IPS-NIHi7 (cell line): ENCODE measurements around the gene GK.
"Not testable (repeated sequence)": the region's sequence is repeated elsewhere in the genome, so short reads cannot be mapped to it uniquely, and the experiment has no call there.

Experiments
- DNase-seq: peaks from one replicate; pipeline ENCODE4 v3.0.0; 2012; ENCODE audit warnings: mixed read lengths; ENCODE audit errors: extremely low spot score

The GK gene

GRCh38 chrX:30654386-30654785 lies 1.2 kb downstream of the GK start:
- DNase-seq, result not testable (repeated sequence)

GRCh38 chrX:30654989-30655607 lies 1.9 kb downstream of the GK start:
- DNase-seq, result no peak

GRCh38 chrX:30655991-30656390 lies 2.8 kb downstream of the GK start:
- DNase-seq, result no peak

- DNase-seq, result no peak
Observed at GRCh38 chrX:30657196-30658161, 4.3 kb downstream of the GK start.

GRCh38 chrX:30659421-30659820 lies 6.2 kb downstream of the GK start:
- no peak for DNase-seq

- DNase-seq, result no peak
Observed at GRCh38 chrX:30661228-30661627, 8.0 kb downstream of the GK start.

- DNase-seq, result no peak
Observed at GRCh38 chrX:30663322-30663721, 10.1 kb downstream of the GK start.

GRCh38 chrX:30665471-30665870 lies 12.2 kb downstream of the GK start:
- DNase-seq, result no peak

- DNase-seq, result no peak
Observed at GRCh38 chrX:30666094-30666493, 12.9 kb downstream of the GK start.

- no peak for DNase-seq
Observed at GRCh38 chrX:30668581-30668980, 15.4 kb downstream of the GK start.

- DNase-seq, result peak; percentile 43
Observed at GRCh38 chrX:30671189-30671588, 18.0 kb downstream of the GK start.

- DNase-seq, result no peak
Observed at GRCh38 chrX:30673127-30673796, 20.0 kb downstream of the GK start.

- no peak for DNase-seq
Observed at GRCh38 chrX:30673884-30674598, 20.8 kb downstream of the GK start.

GRCh38 chrX:30674799-30675198 lies 21.6 kb downstream of the GK start:
- DNase-seq, result no peak

- DNase-seq, result no peak
Observed at GRCh38 chrX:30679369-30679768, 26.1 kb downstream of the GK start.

GRCh38 chrX:30680618-30681017 lies 27.4 kb downstream of the GK start:
- DNase-seq, result no peak

- no peak for DNase-seq
Observed at GRCh38 chrX:30688641-30689040, 35.4 kb downstream of the GK start.

GRCh38 chrX:30689116-30689515 lies 35.9 kb downstream of the GK start:
- no peak for DNase-seq

- DNase-seq, result no peak
Observed at GRCh38 chrX:30690330-30690729, 37.1 kb downstream of the GK start.

GRCh38 chrX:30693999-30694650 lies 40.9 kb downstream of the GK start:
- no peak for DNase-seq

- no peak for DNase-seq
Observed at GRCh38 chrX:30702736-30703135, 49.5 kb downstream of the GK start.
